AG08395 (cell line): ENCODE measurements around the gene MAPK8.
A peak's percentile ranks its signal among the peaks of the same experiment; 100 is the strongest.
"Not testable (repeated sequence)": the region's sequence is repeated elsewhere in the genome, so short reads cannot be mapped to it uniquely, and the experiment has no call there.

Experiments
- DNase-seq: peaks from one replicate; pipeline ENCODE4 v3.0.0; 2012; ENCODE audit warnings: mixed read lengths, low spot score

MAPK8 gene

DNA sequence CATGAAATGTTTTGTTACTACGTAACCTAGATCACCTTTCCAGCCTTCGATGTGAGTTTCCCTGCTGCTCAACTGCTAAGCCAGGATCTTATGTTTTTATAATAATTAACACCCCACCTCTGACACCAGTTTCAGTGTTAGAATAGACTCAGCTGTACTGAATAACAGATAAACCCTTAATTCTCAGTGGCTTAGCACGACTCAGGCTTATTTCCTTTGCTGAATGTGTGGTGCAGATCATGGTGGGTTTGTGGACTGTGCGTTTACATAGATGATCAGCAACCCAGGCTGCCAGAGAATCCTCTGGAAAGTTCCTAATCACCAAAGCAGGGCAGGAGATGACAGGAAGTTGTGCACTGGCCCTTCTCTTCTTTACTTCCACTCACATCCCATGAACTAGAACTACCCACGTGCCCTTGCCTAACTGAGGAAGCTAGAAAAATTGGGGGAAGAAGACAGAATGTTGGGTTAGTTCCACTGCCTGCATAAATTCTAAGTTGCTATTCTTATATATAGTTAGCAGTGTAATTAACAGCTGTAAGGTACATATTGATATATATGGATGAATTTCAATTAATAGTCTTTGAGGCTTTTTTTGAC lies 111.8 kb downstream of the MAPK8 start:
- DNase-seq, result no peak

DNA sequence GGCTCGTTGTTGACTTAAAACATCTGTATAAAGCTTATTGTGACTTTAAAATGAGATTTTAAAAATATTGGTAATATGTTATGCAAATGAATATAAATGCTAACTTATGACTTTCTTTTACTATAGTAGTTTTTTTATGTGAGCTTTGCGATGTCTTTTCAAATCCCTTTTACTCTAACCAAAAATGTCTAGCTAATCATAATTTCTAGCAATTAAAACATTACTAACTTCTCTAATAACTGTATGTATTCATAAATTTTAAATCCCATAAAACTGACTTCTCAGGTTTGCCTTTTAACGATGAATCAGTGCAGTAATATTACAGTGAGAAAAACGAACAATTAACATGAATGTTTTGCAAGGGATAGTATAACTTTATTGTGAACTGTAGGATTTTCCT lies 113.2 kb downstream of the MAPK8 start:
- DNase-seq, result no peak

DNA sequence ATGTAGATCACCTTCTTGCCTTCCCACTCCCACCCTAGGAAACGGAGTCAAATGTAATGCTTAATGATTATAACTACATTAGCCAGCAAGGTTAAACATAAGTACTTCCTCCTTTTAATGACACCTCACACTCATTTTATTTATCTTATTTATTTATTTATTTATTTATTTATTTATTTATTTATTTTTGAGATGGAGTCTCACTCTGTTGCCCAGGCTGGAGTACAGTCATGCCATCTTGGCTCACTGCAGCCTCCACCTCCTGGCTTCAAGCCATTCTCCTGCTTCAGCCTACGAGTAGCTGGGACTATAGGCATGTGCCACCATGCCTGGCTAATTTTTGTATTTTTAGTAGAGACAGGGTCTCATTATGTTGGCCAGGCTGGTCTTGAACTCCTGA lies 115.4 kb downstream of the MAPK8 start:
- DNase-seq, result not testable (repeated sequence)

DNA sequence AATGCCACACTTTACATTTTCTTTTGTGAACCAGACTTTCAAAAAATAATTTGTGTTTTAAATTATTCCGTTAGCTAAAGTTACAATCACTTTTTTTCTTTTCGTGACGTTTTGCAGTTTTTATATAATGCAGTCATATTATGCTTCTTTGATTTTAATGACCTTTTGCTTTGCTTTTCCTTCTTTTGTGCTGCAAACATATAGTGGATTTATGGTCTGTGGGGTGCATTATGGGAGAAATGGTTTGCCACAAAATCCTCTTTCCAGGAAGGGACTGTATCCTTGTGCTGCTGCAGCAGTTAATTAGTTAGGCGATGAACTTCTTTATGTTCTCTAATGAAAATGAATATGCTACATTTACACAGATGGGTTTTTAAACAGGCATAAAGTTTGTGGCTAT lies 117.4 kb downstream of the MAPK8 start:
- DNase-seq, result no peak

DNA sequence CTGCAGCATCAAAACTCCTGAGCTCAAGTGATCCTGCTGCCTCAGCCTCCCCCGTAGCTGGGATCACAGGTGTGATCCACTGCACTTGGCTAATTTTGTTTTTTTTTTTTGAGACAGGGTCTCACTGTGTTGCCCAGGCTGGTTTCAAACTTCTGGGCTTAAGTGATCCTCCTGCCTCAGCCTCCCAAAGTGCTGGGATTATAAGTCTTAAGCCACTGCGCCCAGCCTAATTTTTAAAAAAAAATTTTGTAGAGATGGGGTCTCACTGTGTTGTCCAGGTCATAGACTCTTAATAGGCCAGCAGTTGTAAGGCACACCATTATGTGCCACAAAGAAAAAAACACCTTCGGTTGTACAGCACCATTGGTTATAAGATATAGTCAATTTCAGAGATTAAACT lies 122.4 kb downstream of the MAPK8 start:
- no peak for DNase-seq

DNA sequence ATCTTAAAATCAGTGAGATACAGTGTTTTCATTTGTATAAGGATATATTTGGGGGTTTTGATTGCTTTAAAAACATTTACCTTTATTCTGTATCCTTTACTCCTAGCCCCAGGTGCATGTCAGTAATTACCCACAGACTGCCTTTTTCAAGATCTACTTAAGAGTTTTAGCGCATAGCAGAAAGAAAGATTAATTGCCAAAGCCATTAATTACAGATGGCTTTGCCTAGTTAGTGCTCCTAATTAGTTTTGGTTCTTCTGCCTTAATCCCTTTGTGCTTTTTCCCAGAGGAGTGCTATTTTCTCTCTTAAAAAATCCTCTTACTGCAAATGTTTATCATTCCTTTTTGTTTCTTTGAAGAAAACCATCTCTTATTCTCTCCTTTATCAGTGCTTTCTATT lies 122.8 kb downstream of the MAPK8 start:
- DNase-seq, result no peak

DNA sequence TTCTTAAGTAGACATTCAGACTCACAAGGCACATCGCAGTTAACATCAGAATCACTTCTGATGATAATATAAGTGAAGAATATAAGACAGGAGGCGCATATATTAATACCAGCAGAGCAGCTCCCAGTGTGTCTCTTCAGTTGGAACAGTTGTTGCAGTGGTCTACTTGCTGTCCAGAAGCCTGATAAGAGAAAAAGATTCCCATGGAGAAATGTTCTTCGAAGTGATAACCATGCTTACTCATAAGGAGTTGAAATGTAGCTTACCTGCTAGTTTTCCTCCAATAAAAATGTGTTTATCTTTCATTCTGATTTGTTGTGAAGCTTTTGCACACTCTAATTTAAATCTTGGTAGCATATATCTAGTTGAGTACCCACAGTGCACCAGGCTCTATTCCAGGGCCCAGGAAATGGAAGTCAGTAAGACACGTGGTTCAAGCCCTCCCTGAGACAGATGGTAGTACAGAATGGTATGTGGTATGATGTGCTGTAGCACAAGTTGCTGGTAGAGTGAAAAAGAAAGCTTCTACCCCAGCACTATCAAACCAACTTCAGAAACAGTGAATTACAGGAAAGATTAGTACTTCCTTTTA lies 124.0 kb downstream of the MAPK8 start:
- no peak for DNase-seq

DNA sequence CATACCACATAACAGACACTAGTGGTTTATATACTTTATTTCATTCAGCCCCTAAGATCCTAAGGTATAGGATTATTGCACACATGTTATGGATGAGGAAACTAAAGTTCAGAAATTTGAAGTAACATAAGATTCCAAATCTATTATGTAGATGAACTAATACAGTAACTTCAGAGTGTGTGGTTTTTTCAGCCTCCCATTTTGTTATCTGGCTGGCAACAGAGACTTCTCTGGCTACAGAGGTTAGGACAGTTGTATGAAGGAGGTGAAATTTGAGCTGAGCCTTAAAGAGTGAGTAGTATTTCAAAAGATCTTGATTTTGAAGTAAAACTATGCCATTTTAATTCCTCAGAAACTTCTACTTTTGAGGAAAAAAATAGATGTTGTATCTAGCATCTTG lies 125.4 kb downstream of the MAPK8 start:
- no peak for DNase-seq

DNA sequence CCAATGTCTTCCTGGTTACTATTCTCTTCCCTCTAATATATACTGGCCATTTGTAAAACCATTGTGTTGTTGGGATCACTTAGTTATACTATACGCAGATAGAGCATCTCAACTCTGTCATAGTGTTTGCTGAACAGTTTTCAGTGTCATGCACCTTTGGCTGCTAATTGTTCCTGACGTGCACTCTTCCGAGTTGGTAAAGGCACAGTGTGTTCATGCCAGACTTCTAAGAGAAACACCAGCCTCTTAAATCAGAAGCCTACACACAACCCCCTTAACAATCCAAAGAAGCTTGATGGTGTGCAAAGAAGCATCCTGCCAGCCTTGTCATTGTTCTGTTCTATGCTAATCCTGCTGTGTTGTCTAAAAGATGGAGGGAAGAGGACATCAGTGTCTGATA lies 131.1 kb downstream of the MAPK8 start:
- no peak for DNase-seq

DNA sequence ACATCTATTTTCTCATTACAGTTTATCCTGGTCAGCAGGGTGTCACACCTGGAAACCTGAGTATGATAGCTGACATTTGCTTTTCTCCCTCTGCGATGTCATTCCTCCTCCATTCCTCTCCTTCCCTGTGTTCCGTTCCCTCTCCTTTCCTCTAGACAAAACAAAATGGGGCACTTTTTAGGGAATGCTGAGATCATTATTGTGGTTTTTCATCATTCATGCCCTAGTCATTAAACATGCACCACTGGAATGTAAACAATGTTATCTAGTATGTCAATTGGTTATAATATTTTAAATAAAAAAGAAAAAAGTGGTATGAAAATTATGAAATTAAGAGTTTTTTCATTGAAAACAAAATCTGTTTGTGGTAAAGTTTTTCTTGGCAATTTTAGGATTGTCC lies 132.6 kb downstream of the MAPK8 start:
- peak; percentile 87 for DNase-seq

DNA sequence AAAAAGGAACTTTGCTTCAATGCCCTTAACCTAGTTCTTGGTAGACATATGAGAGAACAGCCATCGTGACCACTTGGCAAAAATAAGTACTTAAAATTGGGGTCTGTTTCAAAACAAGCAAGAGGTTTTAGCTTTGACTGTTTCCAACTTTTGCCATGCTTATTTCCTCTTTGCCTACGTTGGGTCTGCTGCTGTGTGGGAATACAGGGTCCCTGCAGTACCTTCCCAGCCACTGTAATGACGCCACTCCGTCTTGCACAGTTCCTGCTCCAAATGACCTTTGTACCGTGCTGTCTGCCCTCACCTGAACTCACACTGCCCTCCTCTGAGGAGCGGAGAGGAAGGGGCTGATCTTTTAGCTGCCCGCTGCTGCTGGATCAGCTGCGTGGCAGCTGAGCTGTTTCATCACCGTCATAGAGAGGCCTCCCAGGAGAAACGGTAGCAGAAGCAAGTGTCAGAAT lies 133.1 kb downstream of the MAPK8 start:
- peak; percentile 52 for DNase-seq

DNA sequence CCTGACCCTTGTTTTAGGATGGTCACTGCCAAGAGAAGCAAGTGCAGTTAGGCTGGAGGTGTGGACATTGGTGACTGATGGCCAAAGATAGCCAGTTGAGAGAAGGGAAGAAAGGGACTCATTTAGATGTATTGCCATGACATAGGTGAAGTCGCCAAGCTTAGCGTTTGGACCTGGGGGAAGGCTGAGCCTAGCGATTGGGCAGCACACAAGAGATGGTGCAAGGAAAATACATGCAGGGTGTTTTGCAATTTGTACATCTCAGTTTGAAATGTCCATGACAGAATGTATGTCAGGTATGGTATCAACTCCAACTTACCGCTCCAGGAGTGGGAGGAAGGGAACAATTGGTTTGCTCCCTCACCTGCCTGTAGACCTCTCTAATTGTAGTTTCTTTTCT lies 134.3 kb downstream of the MAPK8 start:
- DNase-seq, result no peak

DNA sequence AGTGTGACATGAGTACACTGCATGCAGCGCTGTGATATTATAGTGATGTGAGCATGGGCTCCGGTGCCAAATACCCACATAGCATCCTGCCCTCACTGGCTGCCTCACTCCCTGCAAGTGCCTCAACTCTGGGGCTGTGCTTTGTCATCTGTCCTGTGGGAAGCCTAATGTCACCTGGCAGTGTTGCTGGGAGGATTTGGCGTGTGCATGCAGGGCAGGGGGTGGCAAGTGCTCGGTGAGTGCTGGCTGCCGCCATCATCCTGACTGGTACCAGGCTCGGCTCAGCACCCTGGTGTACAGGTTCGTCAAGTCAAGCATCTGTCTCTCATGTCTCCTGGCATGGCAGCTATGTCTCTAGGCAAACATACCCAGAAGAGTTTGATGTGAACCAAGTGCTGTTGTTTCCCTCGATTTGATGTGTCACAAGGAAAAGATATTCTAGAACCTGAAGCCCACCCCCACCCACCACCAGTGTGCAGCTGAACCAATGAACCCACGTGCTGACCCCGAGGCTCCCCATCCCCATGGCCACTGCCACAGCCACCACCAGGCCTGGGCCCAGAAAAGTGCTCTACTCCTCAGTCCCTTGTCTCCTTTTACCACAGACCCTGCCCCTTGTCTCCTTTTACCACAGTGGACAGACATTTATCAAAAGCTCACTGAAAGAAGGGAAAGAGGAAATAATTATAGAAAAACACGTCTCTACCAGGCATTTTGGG lies 135.8 kb downstream of the MAPK8 start:
- DNase-seq, result peak; percentile 0

DNA sequence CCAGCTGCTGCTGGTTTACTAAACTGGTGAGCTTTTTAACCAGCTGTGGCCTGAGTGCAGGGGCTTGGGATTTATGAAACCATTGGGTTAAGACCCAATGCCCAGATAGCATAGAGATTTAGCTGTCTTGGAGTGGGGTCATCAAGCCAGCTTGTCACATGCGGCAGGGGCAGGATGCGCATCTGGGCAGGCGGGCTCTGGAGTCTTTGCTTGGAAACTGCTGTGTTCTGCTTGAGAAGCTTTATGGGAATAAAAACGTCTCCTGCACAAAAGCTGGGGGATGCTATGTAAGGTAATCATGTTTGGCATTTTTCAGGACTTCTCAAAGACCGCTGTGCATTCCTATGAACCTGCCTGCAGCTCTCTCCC lies 136.3 kb downstream of the MAPK8 start:
- DNase-seq, result peak; percentile 1

DNA sequence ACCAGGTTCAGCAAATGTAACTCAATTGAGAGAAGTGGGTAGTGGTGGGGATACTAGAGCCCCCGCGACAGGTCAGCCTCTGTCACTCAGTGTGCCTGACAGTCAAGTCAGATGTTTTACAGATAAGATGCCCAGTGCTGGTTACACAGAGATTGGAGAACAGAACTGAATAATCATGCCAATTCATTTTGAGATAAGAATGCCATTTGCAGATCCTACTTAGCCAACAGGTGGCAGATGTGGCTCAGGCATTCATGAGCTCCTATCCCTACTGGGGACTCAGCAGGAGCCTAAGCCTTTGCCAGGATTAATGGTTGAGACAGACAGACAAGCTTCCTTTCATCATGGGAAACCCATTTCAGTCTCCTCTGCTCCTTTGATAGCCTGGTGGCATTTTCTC lies 137.8 kb downstream of the MAPK8 start:
- no peak for DNase-seq

DNA sequence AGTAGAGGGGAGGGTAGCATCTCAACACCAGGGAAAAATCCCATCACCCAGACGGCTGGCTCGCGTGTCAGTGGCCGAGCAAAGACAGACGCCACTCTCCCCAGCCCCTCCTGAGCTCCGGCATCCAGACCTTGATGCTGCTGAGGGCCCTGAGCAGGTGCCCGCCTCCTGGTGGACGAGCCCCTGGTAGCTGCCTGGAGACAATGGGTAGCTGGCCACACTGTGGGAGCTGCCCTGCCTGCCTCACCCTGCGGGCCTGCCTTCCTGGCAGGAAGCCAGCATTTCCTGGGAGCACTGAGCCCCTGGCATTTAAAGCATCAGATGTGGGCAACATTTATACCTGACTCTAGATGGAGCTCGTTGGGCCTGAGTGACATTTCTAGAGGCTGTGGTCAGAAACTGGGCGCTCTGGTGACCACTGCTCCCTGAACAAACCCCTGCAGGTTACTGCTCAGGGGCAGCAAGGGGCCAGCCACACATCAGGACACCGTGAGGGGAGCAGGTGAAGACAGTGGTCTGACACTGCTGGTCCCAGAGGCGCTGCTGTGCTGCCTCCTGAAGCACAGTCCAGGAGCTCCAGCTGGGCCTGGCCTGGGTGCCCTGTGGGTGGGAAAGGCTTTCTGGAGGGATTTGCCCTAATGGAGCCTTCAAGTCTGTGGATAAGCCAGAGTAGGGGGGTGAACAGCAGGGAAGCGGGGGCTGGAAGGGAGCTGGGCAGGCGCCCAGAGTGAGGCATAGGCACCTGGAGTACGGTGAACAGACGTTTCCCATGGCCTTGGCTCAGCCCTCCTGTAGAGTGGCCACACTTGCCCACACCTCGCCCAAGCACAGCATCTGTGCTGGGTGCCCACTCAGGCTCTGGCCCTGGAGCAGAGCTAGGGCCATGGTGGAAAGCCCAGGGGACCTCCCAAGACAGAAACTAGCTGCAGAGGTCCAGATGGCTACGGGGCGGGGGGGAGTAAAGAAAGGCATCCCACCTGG lies 138.7 kb downstream of the MAPK8 start:
- DNase-seq, result no peak

DNA sequence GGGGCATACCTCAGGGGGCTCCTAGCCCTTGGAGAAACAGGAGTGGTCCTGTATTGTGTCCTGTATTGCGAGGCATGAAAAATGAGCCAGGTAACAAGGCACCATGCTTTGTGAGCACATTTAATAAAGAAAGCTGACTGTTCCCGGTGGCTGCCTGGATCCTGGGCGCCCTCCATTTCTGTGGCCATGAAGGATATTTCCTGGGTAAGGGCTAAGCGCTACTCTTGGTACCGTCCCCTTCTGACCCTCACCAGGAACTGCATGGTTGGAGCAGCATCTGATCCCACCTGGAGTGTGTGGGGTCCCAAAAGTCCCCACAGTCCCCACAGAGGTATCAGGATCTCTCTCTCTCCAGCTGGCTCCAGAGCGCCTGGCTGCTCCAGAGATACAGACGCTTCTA lies 139.5 kb downstream of the MAPK8 start:
- DNase-seq, result no peak

DNA sequence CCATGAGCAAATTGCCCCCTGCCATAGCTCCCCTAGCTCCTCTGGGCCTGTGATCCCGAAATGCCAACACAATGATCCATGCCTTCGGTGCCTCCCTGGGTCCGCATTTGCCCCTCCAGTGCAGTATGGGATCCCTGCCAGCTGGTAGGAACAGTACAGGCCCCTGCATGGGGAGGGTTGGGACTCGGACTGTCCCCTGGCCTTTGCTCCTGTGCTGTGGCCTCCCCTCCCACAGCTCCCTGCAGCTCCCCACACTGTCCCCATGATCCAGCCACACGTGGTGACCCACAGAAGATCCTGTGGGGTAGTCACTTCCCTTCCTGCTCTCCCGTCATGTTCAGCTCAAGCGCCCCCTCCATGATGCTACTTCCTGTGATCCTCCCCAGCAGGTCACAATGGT lies 140.3 kb downstream of the MAPK8 start:
- DNase-seq, result no peak

DNA sequence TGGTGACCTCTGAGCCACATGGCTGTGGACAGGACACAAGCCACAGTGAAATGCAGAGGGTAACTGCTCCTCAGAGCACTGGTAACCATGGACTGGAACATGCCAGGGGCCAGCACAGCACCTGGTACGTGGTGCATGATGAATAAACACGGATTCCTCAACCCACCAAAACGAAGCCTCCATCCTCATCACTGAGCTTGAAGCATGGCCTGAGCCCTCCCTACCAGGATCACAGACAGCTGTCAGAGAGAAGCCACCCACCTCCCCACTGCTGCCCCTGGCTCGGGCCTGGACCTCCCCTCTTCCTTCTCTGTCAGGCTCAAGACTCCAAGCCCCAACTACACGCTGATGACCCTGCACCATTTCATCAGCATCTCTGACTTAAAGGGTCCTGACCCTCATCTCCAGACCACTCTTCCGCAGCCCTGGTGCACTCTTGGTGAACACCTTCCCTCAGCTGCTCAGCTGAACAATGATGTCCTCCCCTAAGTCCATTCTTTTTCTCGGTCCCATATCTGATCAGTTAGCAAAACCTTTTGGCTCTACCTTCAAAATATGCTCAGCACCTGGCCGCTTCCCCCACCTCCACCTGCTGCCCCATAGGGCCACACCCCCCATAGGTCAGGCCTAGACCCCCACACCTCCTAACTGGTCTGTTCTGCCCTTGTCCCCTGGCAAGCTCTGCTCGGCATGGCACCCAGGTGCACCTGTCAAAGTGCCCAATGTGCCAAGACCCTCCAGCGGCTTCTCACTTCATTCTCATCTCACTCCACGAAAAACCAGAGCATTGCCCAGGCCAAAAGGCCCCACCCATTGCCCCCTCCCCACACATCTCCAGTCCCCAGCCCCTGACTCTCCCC lies 141.1 kb downstream of the MAPK8 start:
- no peak for DNase-seq

DNA sequence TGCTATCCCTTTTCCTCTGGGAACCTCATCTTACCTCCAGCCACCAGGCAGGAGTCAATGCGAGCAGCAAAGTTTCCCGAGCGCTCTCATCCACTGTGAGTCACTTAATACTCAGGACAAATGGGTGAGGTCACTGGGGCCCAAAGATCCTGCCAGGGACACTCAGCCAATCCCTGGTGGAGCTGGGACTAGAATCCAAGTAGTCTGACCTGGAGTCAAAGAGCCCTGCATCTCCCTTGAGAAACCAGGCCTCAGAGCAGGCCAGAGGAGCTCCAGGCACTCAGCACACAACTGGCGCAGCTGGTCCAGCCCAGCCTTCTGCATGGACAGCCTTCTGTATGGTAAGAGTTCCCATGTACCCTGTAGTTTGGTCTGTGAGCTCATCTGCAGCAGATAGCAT lies 142.3 kb downstream of the MAPK8 start:
- DNase-seq, result peak; percentile 92

DNA sequence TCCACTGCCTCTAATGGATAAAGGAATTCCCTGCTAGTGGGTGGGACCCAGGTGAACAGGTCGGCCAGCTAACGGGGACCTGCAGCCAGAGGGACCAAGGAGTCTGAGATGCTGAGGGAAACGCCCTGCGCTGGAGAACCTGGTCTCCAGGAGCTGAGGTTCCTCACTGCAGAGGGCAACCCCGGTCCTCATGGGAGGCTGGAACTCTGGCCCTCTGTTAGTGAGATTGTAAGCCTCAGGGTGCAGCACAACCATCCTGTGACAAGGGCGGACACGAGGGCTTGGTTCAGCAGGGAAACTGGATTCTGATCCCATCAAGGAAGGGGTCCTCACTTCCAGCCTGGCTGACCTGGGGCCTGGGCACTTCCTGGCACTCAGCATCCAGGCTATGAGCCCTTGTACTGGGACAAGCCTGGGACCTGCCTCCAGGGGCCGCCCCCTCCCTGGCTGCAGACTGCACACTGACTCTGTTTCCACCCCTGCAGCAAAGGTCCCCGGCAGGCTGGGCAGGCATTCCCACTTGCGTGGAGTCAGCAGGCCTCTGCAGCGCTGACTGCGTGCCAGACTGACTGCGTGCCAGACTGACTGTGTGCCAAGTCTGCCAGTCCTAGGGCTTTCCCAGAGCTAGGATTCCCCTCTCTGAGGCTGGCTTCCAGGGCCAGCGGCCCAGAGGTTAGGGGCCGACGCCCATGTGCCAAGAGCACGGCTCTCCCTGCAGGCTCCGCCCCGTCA lies 143.2 kb downstream of the MAPK8 start:
- DNase-seq, result no peak
